Measurements from ENCODE around the gene SRMS. TPM values are rescaled to one million over a fixed set of nuclear protein-coding genes. Genes with fewer than 3 reads are reported as not detected.

The SRMS gene
- total and polyA plus RNA-seq, 2 of the 13 experiments (the other 11 are each of a cell fraction or from before 2014, with no cell fraction given), result not detected

DNA sequence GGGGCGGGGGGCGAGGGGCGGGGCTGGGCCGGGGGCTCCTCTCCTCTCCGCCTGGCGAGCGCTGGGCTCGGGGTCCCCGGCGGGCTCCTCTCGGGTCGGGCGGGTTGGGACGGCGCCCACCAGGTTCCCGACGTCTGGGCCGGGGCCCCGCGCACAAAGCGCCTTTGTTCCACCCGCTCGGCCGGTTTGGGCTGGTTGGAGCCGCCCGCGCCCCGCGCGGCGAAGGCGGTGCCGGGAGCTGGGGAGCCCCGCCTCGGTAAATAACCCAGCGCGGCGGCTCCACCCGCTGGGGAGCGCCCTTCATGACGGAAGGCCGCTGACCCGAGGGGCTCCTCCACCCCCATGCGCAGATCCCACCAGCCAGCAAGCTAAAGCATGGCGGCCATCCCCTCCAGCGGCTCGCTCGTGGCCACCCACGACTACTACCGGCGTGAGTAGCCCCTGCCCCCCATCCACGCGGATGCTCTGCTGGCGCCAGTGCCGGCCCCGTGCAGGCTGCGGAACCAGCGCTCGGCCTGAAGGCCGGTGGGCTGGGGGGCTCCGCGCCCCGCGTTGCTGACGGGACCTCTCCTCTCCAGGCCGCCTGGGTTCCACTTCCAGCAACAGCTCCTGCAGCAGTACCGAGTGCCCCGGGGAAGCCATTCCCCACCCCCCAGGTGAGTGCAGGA is 26.5 kb downstream of the SRMS start:
- in situ Hi-C loops (cut with HindIII; ENCODE audit: extremely low pct_ligation_motif_present, low pct_unique_long_range_greater_than_20kb), result no loop called here
- peak overlapping the region; percentile 38 for H3K4me2 ChIP-seq (ENCODE audit: low read depth, low read length)
- H3K36me3 ChIP-seq (replicated peaks in 1 of 2; ENCODE audit: control insufficient read depth in 1 of 2, insufficient read depth in 2 of 2, low read length in 2 of 2), result no peaks in the 10 kb centered on the region
- DNase-seq (ENCODE audit: low spot score) (peak; percentile 40), FAIRE-seq (no peak), ATAC-seq (peak; percentile 15)
- peaks cover 11% of the 10 kb centered on the region for H3K4me1 ChIP-seq (ENCODE audit: insufficient read depth, low read length)
- H3K4me3 ChIP-seq (replicated peaks in 1 of 3; ENCODE audit: insufficient read depth in 1 of 3, low read depth in 2 of 3, low read length in 3 of 3), result peak overlapping the region; percentile 35 to 66 (median 66); a peak in 4 of 6 replicates
- peaks cover 24 to 46% of the 10 kb centered on the region in 2 experiments for H3K27me3 ChIP-seq (ENCODE audit: control insufficient read depth in 1 of 2, insufficient read depth in 2 of 2, low read length in 2 of 2)
- no peak overlapping the region for H2AFZ ChIP-seq (ENCODE audit: low read length)
- no peaks in the 10 kb centered on the region for H3K79me2 ChIP-seq (ENCODE audit: insufficient read depth, low read length)
- H3K9ac ChIP-seq (ENCODE audit: insufficient read depth, low read depth, low read length), result peak overlapping the region; percentile 40; the same call in 1 of the 2 replicates
- intact Hi-C loops (cut with micrococcal nuclease; ENCODE audit: unreplicated experiment), result no loop called here
- peaks cover 2% of the 10 kb centered on the region; the same call in 1 of the 2 replicates for H4K20me1 ChIP-seq (ENCODE audit: insufficient read depth, low read length)
- H3K9me3 ChIP-seq (ENCODE audit: low read length), result no peaks in the 10 kb centered on the region
- no peak overlapping the region for H3K27ac ChIP-seq (ENCODE audit: extremely low read length, insufficient read depth, low read length)
- ChIA-PET POLR2A (interaction anchor here (1.1 to 2.1 kb wide), 5 partner anchors 14 to 106 kb away, joined by 3 to 11 read pairs (median 8); partner anchors contain the start of genes GMEB2, HELZ2 and PTK6), CTCF (ENCODE audit: low intra/inter-chr PET ratio, low total read pairs) (no interaction called here)
- BruUV-seq (replicated peaks), result TSS peak; percentile 67
- 70% methylated on average over 60 of the region's 68 CpGs for WGBS (ENCODE audit: low lambda C conversion rate)
- TF ChIP-seq, protein P1, sequence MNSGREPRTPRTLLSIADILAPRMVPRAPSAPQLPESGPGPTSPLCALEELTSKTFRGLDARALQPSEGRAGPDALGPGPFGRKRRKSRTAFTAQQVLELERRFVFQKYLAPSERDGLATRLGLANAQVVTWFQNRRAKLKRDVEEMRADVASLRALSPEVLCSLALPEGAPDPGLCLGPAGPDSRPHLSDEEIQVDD (CRISPR knock-in tag; IDR thresholded peaks at IDR 0.05; ENCODE audit: borderline replicate concordance), result 0 out of 2 replicates have a peak, but pooled peaks have one; percentile 27
- TF ChIP-seq PITX1 (CRISPR knock-in tag; IDR thresholded peaks at IDR 0.05) (0 out of 2 replicates have a peak, but pooled peaks have one; percentile 45), AGO2 (optimal IDR thresholded peaks at IDR 0.05; ENCODE audit: low read depth, low read length) (peak; percentile 59), ZNF101 (CRISPR knock-in tag; IDR thresholded peaks at IDR 0.05; ENCODE audit: borderline replicate concordance, low read depth) (no peak), POLR2A (IDR thresholded peaks at IDR 0.05; ENCODE audit: insufficient read depth in 1 of 2, low read depth in 2 of 2, low read length in 2 of 2) (0 out of 4 replicates have a peak, but pooled peaks of 1 of the 2 experiments have one; percentile 14), BCL3 (CRISPR knock-in tag; IDR thresholded peaks at IDR 0.05) (0 out of 2 replicates have a peak, but pooled peaks have one; percentile 55), NFATC3 (CRISPR knock-in tag; IDR thresholded peaks at IDR 0.05) (no peak), ETV5 (CRISPR knock-in tag; IDR thresholded peaks at IDR 0.05; ENCODE audit: borderline replicate concordance) (0 out of 2 replicates have a peak, but pooled peaks have one; percentile 18), ZNF687 (CRISPR knock-in tag; IDR thresholded peaks at IDR 0.05) (peak; percentile 43; the same call in 1 of the 2 replicates), PHF8 (CRISPR knock-in tag; IDR thresholded peaks at IDR 0.05) (peak; percentile 21; the same call in 1 of the 2 replicates), ZNF576 (CRISPR knock-in tag; IDR thresholded peaks at IDR 0.05) (peak; percentile 50; the same call in 1 of the 2 replicates), DMTF1 (CRISPR knock-in tag; IDR thresholded peaks at IDR 0.05) (no peak), ZNF775 (CRISPR knock-in tag; IDR thresholded peaks at IDR 0.05; ENCODE audit: borderline replicate concordance) (no peak), FOXP1 (IDR thresholded peaks at IDR 0.05) (no peak), FOXP1 (CRISPR knock-in tag; IDR thresholded peaks at IDR 0.05) (no peak)
